ENCODE data around the gene HMGXB4. TPM values are rescaled to one million over a fixed set of nuclear protein-coding genes. Genes with fewer than 3 reads are reported as not detected.
"Not testable (repeated sequence)": the region's sequence is repeated elsewhere in the genome, so short reads cannot be mapped to it uniquely, and the experiment has no call there.

HMGXB4 gene
- total and polyA plus RNA-seq, 9 of the 15 experiments (the other 6 are each of a cell fraction or from before 2014, with no cell fraction given), result 9.9 to 31.4 (median 24.8) TPM

- peak; percentile 90 for TF ChIP-seq EGR1 (conservative IDR thresholded peaks at IDR 0.05)
Observed at GRCh38 chr22:35231585-35232084, 25.7 kb upstream of the HMGXB4 start (continued).

GRCh38 chr22:35238749-35239148 lies 18.5 kb upstream of the HMGXB4 start:
- FAIRE-seq; H3K4me3 ChIP-seq; H3K27me3 ChIP-seq (ENCODE audit: control insufficient read depth in 2 of 2, insufficient read depth in 2 of 2, low read length in 2 of 2); H3K36me3 ChIP-seq (ENCODE audit: control insufficient read depth, insufficient read depth, low read length); H4K20me1 ChIP-seq (replicated peaks; ENCODE audit: control insufficient read depth, insufficient read depth, low read length); ATAC-seq; H3K9ac ChIP-seq (ENCODE audit: insufficient read depth in 1 of 2, low read depth in 2 of 2, low read length in 2 of 2); DNase-seq (ENCODE audit: extremely low read depth in 1 of 4, low spot score in 3 of 4); BruUV-seq (replicated peaks); H3K4me1 ChIP-seq (replicated peaks in 1 of 2; ENCODE audit: control insufficient read depth in 2 of 2, insufficient read depth in 2 of 2, low read length in 2 of 2); H3K4me2 ChIP-seq (ENCODE audit: insufficient read depth, low read length); H3K9me1 ChIP-seq (ENCODE audit: control insufficient read depth, insufficient read depth, low read length); H3K9me3 ChIP-seq (replicated peaks; ENCODE audit: control insufficient read depth, insufficient read depth, low read depth, low read length); H3K27ac ChIP-seq (ENCODE audit: extremely low read depth, low read depth, low read length); CTCF ChIA-PET (ENCODE audit: low intra/inter-chr PET ratio); intact Hi-C loops (cut with micrococcal nuclease); H2AFZ ChIP-seq (ENCODE audit: low read depth, low read length); H3K79me2 ChIP-seq (ENCODE audit: control insufficient read depth, insufficient read depth, low read length): not testable (repeated sequence)
- in situ Hi-C loops (cut with MboI), result loop anchor here (10.0 kb wide), 2 partner anchors 84 to 194 kb away; no protein-coding TSS in a partner anchor
- WGBS (ENCODE audit: insufficient coverage, low coverage, missing lambda C conversion rate), result 17% methylated on average over 1 of the region's 1 CpG
- POLR2A ChIA-PET, result interaction anchor here (1.0 kb wide), 1 partner anchor 9 kb away, joined by 3 read pairs; no protein-coding TSS in a partner anchor

GRCh38 chr22:35244507-35244906 lies 12.8 kb upstream of the HMGXB4 start:
- BruUV-seq (replicated peaks); H4K20me1 ChIP-seq (replicated peaks; ENCODE audit: control insufficient read depth, insufficient read depth, low read length); in situ Hi-C loops (cut with MboI); H3K27ac ChIP-seq (ENCODE audit: extremely low read depth, low read depth, low read length); H3K9ac ChIP-seq (ENCODE audit: insufficient read depth in 1 of 2, low read depth in 2 of 2, low read length in 2 of 2); intact Hi-C loops (cut with micrococcal nuclease); H3K4me2 ChIP-seq (ENCODE audit: insufficient read depth, low read length); FAIRE-seq; H3K4me3 ChIP-seq; H3K79me2 ChIP-seq (ENCODE audit: control insufficient read depth, insufficient read depth, low read length); H3K9me1 ChIP-seq (ENCODE audit: control insufficient read depth, insufficient read depth, low read length); H3K27me3 ChIP-seq (ENCODE audit: control insufficient read depth in 2 of 2, insufficient read depth in 2 of 2, low read length in 2 of 2); DNase-seq (ENCODE audit: extremely low read depth in 1 of 4, low spot score in 3 of 4); CTCF ChIA-PET (ENCODE audit: low intra/inter-chr PET ratio); H3K36me3 ChIP-seq (ENCODE audit: control insufficient read depth, insufficient read depth, low read length); H3K4me1 ChIP-seq (replicated peaks in 1 of 2; ENCODE audit: control insufficient read depth in 2 of 2, insufficient read depth in 2 of 2, low read length in 2 of 2); ATAC-seq; POLR2A ChIA-PET; H3K9me3 ChIP-seq (replicated peaks; ENCODE audit: control insufficient read depth, insufficient read depth, low read depth, low read length); H2AFZ ChIP-seq (ENCODE audit: low read depth, low read length): not testable (repeated sequence)
- 49% methylated on average over 4 of the region's 4 CpGs for WGBS (ENCODE audit: insufficient coverage, low coverage, missing lambda C conversion rate)
